ENCODE data around the gene MASP1.

MASP1 gene

DNA sequence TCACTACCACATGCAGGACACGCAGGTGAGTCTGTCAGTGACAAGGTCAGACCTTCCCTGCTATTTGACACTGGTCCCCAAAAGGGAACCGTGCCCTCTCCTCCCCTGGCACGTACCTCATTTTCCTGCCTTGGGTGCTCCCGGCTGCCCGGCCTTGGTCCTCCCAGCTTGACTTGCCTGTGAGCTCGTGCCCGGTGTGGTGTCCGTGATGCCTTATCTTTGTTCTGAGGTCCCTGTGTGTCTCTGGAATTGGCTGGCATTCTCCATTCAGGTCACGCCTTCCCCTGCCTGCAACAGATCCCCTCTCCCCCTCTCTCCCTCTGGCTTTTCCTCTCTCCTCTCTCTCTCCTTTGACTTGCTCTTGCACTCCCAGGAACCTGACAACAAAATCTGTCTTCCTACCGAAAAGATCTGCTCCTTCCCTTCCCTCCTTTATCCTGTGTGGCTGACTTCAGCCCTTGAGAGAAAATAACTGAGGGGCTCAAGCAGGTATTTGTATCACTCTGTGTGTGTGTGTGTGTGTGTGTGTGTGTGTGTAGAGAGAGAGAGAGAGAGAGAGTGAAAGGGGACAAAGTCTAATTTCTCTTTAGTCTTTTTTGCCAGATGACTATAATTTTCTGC, at the start of gene MASP1:
Gene MASP1 (minus strand): TSS at position 226 of the 621 bp plus-strand sequence. CDS start 105 bp downstream, at position 121.
- no peak for FAIRE-seq

- no peak for FAIRE-seq
These were observed 49.0 kb upstream of the MASP1 start for GRCh38 chr3:187340578-187340977.

- no peak for FAIRE-seq
These were observed 44.8 kb upstream of the MASP1 start for GRCh38 chr3:187336322-187336721.

GRCh38 chr3:187334904-187335303, 43.4 kb upstream of the MASP1 start:
- FAIRE-seq, result no peak

DNA sequence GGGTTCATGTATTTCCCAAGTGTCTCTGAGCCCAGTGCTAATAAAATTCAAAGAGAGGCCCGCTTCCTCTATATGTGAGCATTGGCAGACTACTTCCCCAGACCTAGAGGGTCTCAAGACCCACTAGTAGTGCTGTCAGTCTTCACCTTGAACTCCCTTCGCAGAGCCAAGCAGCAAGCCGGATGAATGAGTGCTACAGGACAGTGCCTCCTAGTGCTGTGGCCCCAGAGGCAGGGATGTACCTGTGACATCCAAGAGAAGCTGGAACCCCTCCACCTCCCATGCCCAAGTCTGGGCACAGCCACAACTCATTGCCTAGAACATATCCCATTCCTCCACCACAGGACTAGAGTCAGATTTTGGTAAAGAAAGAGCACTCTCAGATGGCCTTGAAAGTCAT, 37.2 kb upstream of the MASP1 start:
- no peak for FAIRE-seq

GRCh38 chr3:187327845-187328244, 36.3 kb upstream of the MASP1 start:
- FAIRE-seq, result no peak

DNA sequence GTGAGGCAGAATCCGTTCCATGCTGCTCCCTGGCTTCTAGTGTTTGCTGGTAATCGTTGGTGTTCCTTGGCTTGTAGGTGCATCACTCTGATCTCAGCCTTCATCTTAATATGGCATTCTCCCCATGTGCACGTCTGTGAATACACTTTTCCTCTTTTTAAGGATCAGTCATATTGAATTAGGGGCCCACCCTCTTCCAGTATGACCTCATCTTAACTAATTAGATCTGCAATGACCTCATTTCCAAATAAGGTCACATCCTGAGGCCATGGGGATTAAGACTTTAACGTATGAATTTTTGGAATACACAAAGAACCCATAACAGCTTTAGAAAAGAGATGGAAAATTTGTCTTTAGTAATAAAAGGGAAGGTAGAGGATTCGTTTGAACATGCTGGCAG, 34.1 kb upstream of the MASP1 start:
- no peak for FAIRE-seq

DNA sequence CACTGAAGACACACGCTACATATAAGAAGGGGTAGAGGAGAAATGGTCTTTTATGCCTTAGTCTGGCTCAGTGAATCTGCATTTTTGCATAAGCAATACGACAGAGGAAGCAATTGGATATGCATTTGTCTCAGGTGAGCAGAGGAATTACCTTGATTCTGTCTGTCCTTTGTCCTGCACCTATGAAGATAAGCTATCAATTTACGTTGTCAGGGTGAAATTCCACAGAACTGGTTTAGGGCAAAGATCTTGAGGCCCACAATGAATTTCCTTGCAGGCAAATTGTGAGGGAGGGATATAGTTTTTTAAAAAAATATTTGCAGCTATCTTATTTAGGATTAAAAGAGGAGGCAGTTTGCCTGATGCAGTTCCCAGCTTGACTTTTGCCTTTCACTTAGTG, 31.6 kb upstream of the MASP1 start:
- FAIRE-seq, result no peak

- FAIRE-seq, result no peak
These were observed 30.8 kb upstream of the MASP1 start for GRCh38 chr3:187322291-187322690.

- FAIRE-seq, result no peak
These were observed 30.2 kb upstream of the MASP1 start for GRCh38 chr3:187321766-187322165.

- FAIRE-seq, result no peak
These were observed 28.3 kb upstream of the MASP1 start for GRCh38 chr3:187319699-187320302.

DNA sequence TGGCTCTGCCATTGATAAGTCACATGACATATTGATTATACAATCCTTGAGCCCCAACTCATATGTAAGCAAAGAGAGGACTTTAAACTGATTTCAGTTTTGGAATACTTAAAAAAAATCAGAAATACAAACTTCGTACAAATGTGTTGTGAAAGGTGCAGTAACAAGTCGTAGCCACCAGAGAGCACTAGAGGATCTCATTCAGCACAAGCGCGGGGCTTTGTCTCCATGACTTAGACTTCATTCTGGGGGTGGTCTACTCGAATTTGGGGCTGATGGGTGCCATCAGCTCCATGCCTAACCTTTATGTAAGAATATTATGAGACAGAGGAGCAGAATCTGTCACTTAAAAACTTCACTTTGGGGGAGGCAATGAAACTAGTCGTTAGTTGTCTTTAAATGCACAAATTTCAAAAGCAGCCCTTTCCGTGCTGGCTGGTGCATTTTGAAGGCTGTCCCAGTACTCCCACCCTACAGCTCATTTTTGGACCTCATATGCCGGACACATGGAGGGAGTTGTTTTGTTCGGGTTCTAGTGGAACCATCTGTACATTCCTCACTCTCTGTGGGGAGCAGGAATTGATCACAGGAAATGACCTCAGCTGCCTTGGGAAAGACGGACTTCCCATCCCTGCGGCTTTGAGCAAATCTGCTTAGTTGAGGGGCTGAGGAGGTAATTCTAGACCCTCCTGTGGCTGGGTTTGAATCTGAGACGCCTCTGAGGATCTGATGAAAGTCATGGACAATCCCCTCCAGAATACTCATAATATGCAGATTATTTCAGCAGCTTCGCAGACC, 27.5 kb upstream of the MASP1 start:
- FAIRE-seq, result peak; percentile 13

GRCh38 chr3:187315872-187316271, 24.3 kb upstream of the MASP1 start:
- FAIRE-seq, result no peak

DNA sequence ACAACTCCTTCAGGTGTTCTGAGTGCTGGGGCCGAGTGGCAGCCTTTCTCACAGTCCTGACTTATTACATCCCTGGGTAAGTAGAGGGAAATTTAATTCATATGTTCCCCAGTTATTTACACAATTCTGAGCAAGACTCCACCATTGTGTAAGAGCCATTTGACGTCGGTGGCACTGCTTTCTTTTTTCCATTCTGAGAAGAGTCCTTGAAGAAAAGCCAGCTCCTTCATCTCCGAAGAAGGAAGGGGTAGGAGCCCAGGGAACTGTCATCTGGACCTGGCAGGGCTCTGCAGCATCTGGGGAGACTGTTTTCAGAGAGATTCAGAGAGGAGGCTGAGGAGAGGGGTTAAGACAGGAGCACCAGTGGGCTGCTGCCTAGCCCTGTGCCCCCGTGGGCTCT, 22.6 kb upstream of the MASP1 start:
- no peak for FAIRE-seq

- FAIRE-seq, result no peak
These were observed 19.5 kb upstream of the MASP1 start for GRCh38 chr3:187310954-187311470.

- FAIRE-seq, result no peak
These were observed 18.7 kb upstream of the MASP1 start for GRCh38 chr3:187310226-187310625.

DNA sequence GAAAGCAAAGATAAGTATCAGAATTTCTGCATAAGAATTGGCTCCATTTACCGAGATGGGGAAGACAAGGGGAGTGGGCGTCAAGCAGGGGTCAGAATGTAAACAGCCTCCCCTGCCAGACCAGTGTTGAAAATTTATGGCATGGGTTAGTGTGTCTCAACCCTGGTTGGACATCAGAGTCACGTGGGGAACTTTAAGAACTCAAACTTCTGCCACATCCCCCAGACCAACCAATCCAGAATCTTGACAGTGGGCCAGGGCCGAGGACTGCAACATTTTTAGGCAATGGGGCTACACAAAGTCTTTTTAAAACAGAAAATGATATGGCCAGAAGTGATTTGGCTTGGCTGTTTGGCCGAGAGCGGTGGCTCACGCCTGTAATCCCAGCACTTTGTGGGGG, 14.3 kb upstream of the MASP1 start:
- no peak for FAIRE-seq

DNA sequence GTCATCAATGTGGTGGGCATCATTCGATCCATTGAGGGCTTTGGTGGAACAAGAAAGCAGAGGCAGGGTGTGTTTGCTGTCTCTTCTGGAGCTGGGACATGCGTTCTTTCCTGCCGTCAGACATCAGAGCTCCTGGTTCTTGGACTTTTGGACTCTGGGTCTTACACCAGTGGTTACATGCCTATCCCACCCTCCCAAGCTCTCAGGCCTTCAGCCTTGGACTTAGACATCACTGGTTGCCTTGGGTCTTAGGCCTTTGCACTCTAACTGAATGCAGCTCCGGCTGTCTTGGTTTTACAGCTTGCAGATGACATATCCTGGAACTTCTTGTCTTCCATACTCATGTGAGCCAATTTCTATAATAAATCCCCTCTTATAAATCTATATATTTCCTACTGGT, 8.1 kb upstream of the MASP1 start:
- no peak for FAIRE-seq

DNA sequence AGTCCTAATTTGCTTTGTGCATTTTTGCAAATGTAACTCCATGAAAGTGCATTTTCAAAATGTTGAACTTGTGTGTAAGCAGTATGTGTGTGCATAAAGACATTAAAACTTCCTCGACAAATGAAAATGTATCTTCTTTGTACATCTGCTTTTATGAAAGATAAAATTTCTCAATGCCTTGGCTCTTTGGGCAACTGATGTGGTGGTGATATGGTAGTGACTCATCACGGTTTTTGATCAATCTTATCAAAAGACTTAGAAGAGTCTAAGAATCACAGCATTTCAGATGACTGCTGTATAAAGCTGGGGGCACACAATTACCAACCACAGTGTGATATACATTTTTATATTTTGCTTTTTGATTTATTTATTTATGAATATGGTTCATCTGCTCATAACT, 5.4 kb upstream of the MASP1 start:
- no peak for FAIRE-seq

GRCh38 chr3:187296058-187296457, 4.5 kb upstream of the MASP1 start:
- FAIRE-seq, result no peak

DNA sequence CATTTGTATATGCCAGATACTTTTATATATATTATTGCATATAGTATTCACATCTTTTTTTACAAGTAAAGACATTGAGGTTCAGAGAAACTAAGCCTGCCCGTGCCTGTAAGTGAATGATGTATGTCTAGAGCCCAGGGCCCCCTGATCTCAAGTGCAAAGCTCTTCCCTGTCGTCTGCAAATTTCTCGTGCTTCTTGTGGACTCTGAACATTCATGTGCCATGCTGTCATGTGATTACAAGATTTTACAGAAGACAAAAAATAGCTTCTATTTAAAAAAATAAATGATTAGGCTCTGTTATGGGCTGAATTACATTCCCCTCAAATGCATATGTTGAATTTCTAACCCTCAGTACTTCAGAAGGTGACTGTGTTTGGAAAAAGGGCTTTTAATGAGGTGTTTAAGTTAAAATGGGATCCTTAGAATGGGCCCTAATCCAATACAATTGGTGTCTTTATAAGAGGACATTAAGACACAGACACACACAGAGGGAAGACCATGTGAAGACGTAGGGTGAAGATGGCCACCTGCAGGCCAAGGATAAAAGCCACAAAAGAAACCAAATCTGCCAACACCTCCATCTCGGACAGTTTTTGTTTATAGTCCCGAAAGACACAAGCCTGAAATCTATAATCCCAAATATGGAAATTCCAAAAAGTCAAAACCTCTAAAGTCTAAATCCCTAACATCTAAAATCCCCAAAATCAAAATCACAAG, 3.9 kb upstream of the MASP1 start:
- no peak for FAIRE-seq

GRCh38 chr3:187293516-187294430, 2.2 kb upstream of the MASP1 start:
- FAIRE-seq, result no peak

All from TTC549 (cell line).